Neuronal stem cell (in vitro differentiated cells): ENCODE measurements around the gene HIKESHI.

Source experiments
- DNase-seq: peaks from one replicate; pipeline ENCODE4 v3.0.0-alpha.2; 2013; ENCODE audit warnings: low spot score
- H2AFZ ChIP-seq: one replicate; pipeline ENCODE4 v1.6.1; 2013; ENCODE audit warnings: mild to moderate bottlenecking, low read length, inconsistent platforms
- H2AK5ac ChIP-seq: 2 replicates; pipeline ENCODE4 v1.6.1; 2013; ENCODE audit warnings: low read depth, mild to moderate bottlenecking, inconsistent platforms, low read length, moderate library complexity, mixed read lengths
- H2BK120ac ChIP-seq: 2 replicates; pipeline ENCODE4 v1.6.1; 2013; ENCODE audit warnings: low read depth, mild to moderate bottlenecking, inconsistent platforms, low read length, moderate library complexity, mixed read lengths
- H2BK12ac ChIP-seq: one replicate; pipeline ENCODE4 v1.6.1; 2013; ENCODE audit warnings: low read length, inconsistent platforms
- H2BK15ac ChIP-seq: 2 replicates; pipeline ENCODE4 v1.6.1; 2013; ENCODE audit warnings: mild to moderate bottlenecking, low read length, inconsistent platforms, mixed read lengths
- H2BK5ac ChIP-seq: one replicate; pipeline ENCODE4 v1.6.1; 2013; ENCODE audit warnings: inconsistent platforms, mild to moderate bottlenecking, low read length, moderate library complexity
- H3K14ac ChIP-seq: one replicate; pipeline ENCODE4 v1.6.1; 2013; ENCODE audit warnings: low read length, inconsistent platforms
- H3K18ac ChIP-seq: 2 replicates; pipeline ENCODE4 v1.6.1; 2013; ENCODE audit warnings: low read length, inconsistent platforms
- H3K23ac ChIP-seq: 2 replicates; pipeline ENCODE4 v1.6.1; 2013; ENCODE audit warnings: low read depth, mild to moderate bottlenecking, mixed read lengths, low read length, inconsistent platforms; ENCODE audit not compliant: poor library complexity
- H3K27ac ChIP-seq: replicated peaks from 3 replicates; pipeline ENCODE4 v1.5.1; 2013; ENCODE audit warnings: low read length, inconsistent platforms
- H3K27me3 ChIP-seq, 3 experiments: 2 replicates each; pipeline ENCODE4 v1.6.1; 2013; ENCODE audit warnings: low read length in 3 of 3, mild to moderate bottlenecking in 2 of 3, inconsistent platforms in 1 of 3, low read depth in 1 of 3, mixed read lengths in 1 of 3, moderate library complexity in 1 of 3; ENCODE audit not compliant: control insufficient read depth in 3 of 3, insufficient read depth in 3 of 3
- H3K36me3 ChIP-seq, 2 donors: replicated peaks in 1 of 2; 2 replicates each; pipeline ENCODE4 v1.6.1; 2013; ENCODE audit warnings: low read length in 2 of 2; ENCODE audit not compliant: control insufficient read depth in 2 of 2, insufficient read depth in 2 of 2
- H3K4ac ChIP-seq: 2 replicates; pipeline ENCODE4 v1.6.1; 2013; ENCODE audit warnings: inconsistent platforms, mild to moderate bottlenecking, low read length, moderate library complexity
- H3K4me1 ChIP-seq, 2 donors: 1 replicate in 1 of 2; 2 replicates in 1 of 2; pipeline ENCODE4 v1.6.1; 2013; ENCODE audit warnings: low read length in 2 of 2, low read depth in 1 of 2; ENCODE audit not compliant: control insufficient read depth in 2 of 2, insufficient read depth in 1 of 2
- H3K4me2 ChIP-seq: one replicate; pipeline ENCODE4 v1.6.1; 2013; ENCODE audit warnings: mild to moderate bottlenecking, low read length, inconsistent platforms; ENCODE audit not compliant: insufficient read depth, poor library complexity, severe bottlenecking
- H3K4me3 ChIP-seq, 2 donors: 2 replicates each; pipeline ENCODE4 v1.5.1; 2013; ENCODE audit warnings: low read length in 2 of 2, mild to moderate bottlenecking in 2 of 2, inconsistent platforms in 1 of 2, moderate library complexity in 1 of 2
- H3K79me1 ChIP-seq: one replicate; pipeline ENCODE4 v1.6.1; 2013; ENCODE audit warnings: low read depth, mild to moderate bottlenecking, inconsistent platforms, low read length, moderate library complexity
- H3K9ac ChIP-seq: one replicate; pipeline ENCODE4 v1.6.1; 2013; ENCODE audit warnings: mild to moderate bottlenecking, low read depth, low read length, inconsistent platforms; ENCODE audit not compliant: poor library complexity
- H3K9me3 ChIP-seq, 2 donors: replicated peaks in 1 of 2; 2 replicates each; pipeline versions ENCODE3 to v1.6.1; 2013; ENCODE audit warnings: low read length in 2 of 2, mild to moderate bottlenecking in 2 of 2, inconsistent platforms in 1 of 2, low read depth in 1 of 2, mixed read lengths in 1 of 2, moderate library complexity in 1 of 2; ENCODE audit not compliant: control insufficient read depth in 2 of 2, insufficient read depth in 1 of 2
- H4K8ac ChIP-seq: one replicate; pipeline ENCODE4 v1.6.1; 2013; ENCODE audit warnings: low read depth, mild to moderate bottlenecking, inconsistent platforms, low read length, moderate library complexity
- H4K91ac ChIP-seq: one replicate; pipeline ENCODE4 v1.6.1; 2013; ENCODE audit warnings: low read length, low read depth, mild to moderate bottlenecking, inconsistent platforms; ENCODE audit not compliant: poor library complexity
- WGBS, 2 donors: extraction: QIAGEN DNeasy Blood & Tissue Kit; methylation state at CpG; one replicate each; pipeline ENCODE4 v1.1.7; 2013; ENCODE audit warnings: missing lambda C conversion rate in 2 of 2, mixed read lengths in 1 of 2; ENCODE audit not compliant: insufficient read length in 2 of 2, insufficient replicate concordance in 1 of 2; ENCODE audit errors: extremely low coverage in 2 of 2; 5-methylcytosine and 5-hydroxymethylcytosine counted together

The HIKESHI gene

GRCh38 chr11:86377972-86378371 is 75.9 kb downstream of the HIKESHI start:
- no peaks in the 10 kb centered on the region for H3K27me3 ChIP-seq
- no peaks in the 10 kb centered on the region for H3K79me1 ChIP-seq
- no peak for DNase-seq
- H2BK12ac ChIP-seq: no peak overlapping the region
- H4K8ac ChIP-seq: no peak overlapping the region
- no peak overlapping the region for H3K4me3 ChIP-seq
- H2BK15ac ChIP-seq: no peak overlapping the region
- peaks cover 2 to 15% of the 10 kb centered on the region in 2 donors for H3K9me3 ChIP-seq
- no peak overlapping the region for H3K27ac ChIP-seq
- H3K14ac ChIP-seq: no peak overlapping the region
- H3K23ac ChIP-seq: no peak overlapping the region
- no peak overlapping the region for H4K91ac ChIP-seq
- no peak overlapping the region for H2BK120ac ChIP-seq
- H2AK5ac ChIP-seq: no peak overlapping the region
- H2AFZ ChIP-seq: no peak overlapping the region
- H3K4me1 ChIP-seq: peaks cover 3 to 7% of the 10 kb centered on the region in 2 donors
- H3K36me3 ChIP-seq: no peaks in the 10 kb centered on the region
- no peak overlapping the region for H3K4ac ChIP-seq
- no peak overlapping the region for H3K4me2 ChIP-seq
- no peak overlapping the region for H3K18ac ChIP-seq
- H2BK5ac ChIP-seq: no peak overlapping the region
- no peak overlapping the region for H3K9ac ChIP-seq

- DNase-seq: no peak
- no peak overlapping the region for H2AFZ ChIP-seq
- WGBS, 2 donors: no CpG with 5 or more reads among the region's 2 CpGs
Observed at GRCh38 chr11:86380295-86381059, 78.4 kb downstream of the HIKESHI start.

DNA sequence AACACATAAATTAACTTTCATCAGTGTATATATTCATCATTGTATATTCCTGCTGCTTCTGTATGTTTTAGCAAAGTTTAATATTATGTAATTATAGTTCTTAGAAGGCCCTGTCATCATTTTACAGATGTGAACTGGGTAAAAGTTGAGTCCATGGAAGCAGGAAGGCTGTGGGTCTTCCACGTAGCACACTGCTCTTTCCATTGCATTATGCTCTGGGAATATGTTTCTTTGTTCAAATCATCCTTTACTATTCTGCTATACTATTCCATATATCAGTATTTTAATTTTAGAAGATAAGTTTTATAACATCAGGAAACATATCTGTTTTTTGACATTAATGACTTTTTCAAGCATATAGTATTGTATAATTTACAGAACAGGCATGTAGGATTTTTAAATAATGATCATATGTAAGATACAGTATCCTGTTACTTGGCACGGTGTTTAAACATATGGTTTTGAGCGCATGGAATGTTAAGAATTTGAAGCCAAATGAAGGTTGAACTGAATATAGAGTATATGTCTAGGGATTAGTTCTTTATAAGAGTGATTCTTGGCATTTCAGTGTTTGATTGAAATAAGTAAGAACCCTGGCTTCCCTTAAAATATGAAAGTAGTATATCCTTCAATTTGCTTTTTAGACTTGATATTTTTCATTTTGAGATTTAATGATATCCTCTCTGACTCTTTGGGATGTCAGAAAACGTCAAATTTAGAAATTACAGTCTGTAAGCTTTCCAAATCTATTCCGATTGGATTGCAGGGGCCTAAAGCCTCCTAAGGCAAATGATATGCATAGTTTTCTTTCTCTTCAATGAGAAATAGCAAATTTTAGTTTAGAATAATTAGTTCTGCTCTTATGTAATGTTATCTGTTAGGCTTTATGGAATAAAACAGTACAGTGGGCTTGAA is 81.3 kb downstream of the HIKESHI start:
- no peak overlapping the region for H4K8ac ChIP-seq
- no CpG with 5 or more reads among the region's 5 CpGs for WGBS, 2 donors
- no peak overlapping the region for H3K27ac ChIP-seq
- no peak overlapping the region for H3K4me3 ChIP-seq
- H2BK120ac ChIP-seq: no peak overlapping the region
- no peaks in the 10 kb centered on the region for H3K36me3 ChIP-seq
- H2AK5ac ChIP-seq: no peak overlapping the region
- H3K14ac ChIP-seq: no peak overlapping the region
- no peak for DNase-seq
- H2BK5ac ChIP-seq: no peak overlapping the region
- no peak overlapping the region for H3K23ac ChIP-seq
- H3K79me1 ChIP-seq: no peaks in the 10 kb centered on the region
- H2BK15ac ChIP-seq: no peak overlapping the region
- no peak overlapping the region for H3K4me2 ChIP-seq
- no peak overlapping the region for H3K9ac ChIP-seq
- no peak overlapping the region for H3K4ac ChIP-seq
- no peak overlapping the region for H4K91ac ChIP-seq
- H2BK12ac ChIP-seq: no peak overlapping the region
- peaks cover 0 to 10% of the 10 kb centered on the region in 2 donors for H3K9me3 ChIP-seq
- H2AFZ ChIP-seq: no peak overlapping the region
- H3K18ac ChIP-seq: no peak overlapping the region
- peaks cover 3% of the 10 kb centered on the region in 2 donors for H3K4me1 ChIP-seq
- H3K27me3 ChIP-seq: no peaks in the 10 kb centered on the region

More at GRCh38 chr11:86380295-86381059, 78.4 kb downstream of the HIKESHI start:
- Histone ChIP-seq H3K9ac (no peak overlapping the region), H3K4me1 (no peaks in the 10 kb centered on the region), H3K14ac (no peak overlapping the region), H3K4me2 (no peak overlapping the region), H3K36me3 (no peaks in the 10 kb centered on the region), H2BK15ac (no peak overlapping the region), H3K27me3 (no peaks in the 10 kb centered on the region), H3K4ac (no peak overlapping the region), H2BK5ac (no peak overlapping the region), H2BK12ac (no peak overlapping the region), H3K9me3 (peaks cover 0 to 15% of the 10 kb centered on the region in 2 donors), H3K23ac (no peak overlapping the region), H3K18ac (no peak overlapping the region), H3K27ac (no peak overlapping the region), H2AK5ac (no peak overlapping the region), H4K8ac (no peak overlapping the region), H2BK120ac (no peak overlapping the region), H3K79me1 (no peaks in the 10 kb centered on the region), H3K4me3 (no peak overlapping the region), H4K91ac (no peak overlapping the region)

- H3K79me1 ChIP-seq: no peaks in the 10 kb centered on the region
- no peak overlapping the region for H2BK15ac ChIP-seq
- H2AK5ac ChIP-seq: no peak overlapping the region
- H3K4me3 ChIP-seq: no peak overlapping the region
- H3K9me3 ChIP-seq: no peaks in the 10 kb centered on the region
- no peak overlapping the region for H4K91ac ChIP-seq
- no peak overlapping the region for H3K4me2 ChIP-seq
- H2AFZ ChIP-seq: no peak overlapping the region
- H2BK5ac ChIP-seq: no peak overlapping the region
- no peak overlapping the region for H4K8ac ChIP-seq
- no peak overlapping the region for H3K27ac ChIP-seq
- H3K14ac ChIP-seq: no peak overlapping the region
- no peak overlapping the region for H2BK120ac ChIP-seq
- no CpG with 5 or more reads among the region's 2 CpGs for WGBS, 2 donors
- no peak overlapping the region for H3K4ac ChIP-seq
- H2BK12ac ChIP-seq: no peak overlapping the region
- H3K18ac ChIP-seq: no peak overlapping the region
- DNase-seq: no peak
- no peak overlapping the region for H3K23ac ChIP-seq
- no peaks in the 10 kb centered on the region for H3K27me3 ChIP-seq
- H3K36me3 ChIP-seq: no peaks in the 10 kb centered on the region
- no peak overlapping the region for H3K9ac ChIP-seq
- peaks cover 3 to 4% of the 10 kb centered on the region in 2 donors for H3K4me1 ChIP-seq
Observed at GRCh38 chr11:86386283-86386682, 84.2 kb downstream of the HIKESHI start.
